NOMO-1 treated with DMSO at 0.1 percent for 48 hours (cell line): ENCODE results near the gene MECR.
A peak's percentile ranks its signal among the peaks of the same experiment; 100 is the strongest.

Source experiments
- DNase-seq: peaks from one replicate; lab custom pipeline; 2025; ENCODE audit not compliant: unreplicated experiment; lab: John Stamatoyannopoulos, UW

MECR gene, protein sequence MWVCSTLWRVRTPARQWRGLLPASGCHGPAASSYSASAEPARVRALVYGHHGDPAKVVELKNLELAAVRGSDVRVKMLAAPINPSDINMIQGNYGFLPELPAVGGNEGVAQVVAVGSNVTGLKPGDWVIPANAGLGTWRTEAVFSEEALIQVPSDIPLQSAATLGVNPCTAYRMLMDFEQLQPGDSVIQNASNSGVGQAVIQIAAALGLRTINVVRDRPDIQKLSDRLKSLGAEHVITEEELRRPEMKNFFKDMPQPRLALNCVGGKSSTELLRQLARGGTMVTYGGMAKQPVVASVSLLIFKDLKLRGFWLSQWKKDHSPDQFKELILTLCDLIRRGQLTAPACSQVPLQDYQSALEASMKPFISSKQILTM

DNA sequence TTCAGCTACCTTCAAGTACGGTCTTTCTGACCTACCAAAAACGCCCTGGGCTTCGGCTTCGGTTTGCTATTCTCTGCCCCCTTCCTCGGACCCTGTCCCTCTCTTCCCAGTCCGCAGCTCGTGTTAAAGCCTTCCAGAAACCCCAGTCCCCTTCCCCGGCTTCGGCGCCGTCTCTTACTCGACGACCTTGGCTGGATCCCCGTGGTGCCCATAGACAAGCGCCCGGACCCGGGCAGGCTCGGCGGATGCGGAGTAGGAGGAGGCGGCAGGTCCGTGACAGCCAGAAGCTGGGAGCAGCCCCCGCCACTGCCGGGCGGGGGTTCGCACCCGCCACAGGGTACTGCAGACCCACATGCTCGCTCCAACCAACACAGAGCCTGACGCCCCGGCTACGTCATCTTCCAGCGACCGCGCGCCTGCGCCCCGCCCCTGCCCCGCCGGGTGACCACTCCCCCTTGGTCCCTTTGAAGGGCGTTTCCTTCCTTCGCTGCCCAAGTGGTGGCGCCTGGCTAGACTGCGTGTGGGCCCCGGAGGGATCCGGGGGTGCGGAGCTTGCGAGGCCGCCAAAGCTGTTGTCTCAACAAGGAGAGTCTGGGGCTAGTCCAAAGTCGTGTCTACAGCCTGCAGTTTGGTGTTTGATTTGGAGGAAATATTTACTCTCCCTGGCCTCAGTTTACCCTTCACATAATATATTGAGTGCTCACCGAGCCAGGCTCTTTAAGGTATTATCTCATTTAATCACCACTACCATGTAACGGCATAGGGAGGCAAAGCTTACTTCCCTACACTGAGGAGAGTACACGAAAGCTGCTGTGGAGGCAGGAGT, at the start of gene MECR:
Gene MECR (minus strand): TSS at position 382 of the 826 bp plus-strand sequence. CDS start 28 bp downstream, at position 354.
- DNase-seq: peak; percentile 84

DNA sequence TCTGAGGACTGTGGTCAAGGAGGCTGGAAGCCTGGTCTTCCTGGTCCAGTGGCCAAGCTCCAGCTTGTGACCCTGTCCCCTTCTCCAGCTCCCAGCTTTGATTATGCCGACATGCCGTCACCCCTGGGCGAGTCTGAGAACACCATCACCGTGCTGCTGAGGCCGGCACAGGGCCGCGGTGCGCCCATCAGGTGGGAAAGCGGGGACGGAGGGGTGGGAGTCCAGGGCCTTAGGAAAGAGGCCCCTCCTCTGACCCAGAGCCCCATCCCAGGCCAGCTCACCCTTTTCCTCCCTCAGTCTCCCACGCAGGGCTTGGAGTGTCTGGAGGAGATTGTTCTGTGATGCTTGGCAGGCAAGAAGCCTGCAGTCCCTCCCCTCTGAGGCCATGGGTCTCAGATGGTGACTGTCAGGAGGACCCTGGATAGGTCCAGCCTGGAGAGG, 49.2 kb upstream of the MECR start:
- no peak for DNase-seq

DNA sequence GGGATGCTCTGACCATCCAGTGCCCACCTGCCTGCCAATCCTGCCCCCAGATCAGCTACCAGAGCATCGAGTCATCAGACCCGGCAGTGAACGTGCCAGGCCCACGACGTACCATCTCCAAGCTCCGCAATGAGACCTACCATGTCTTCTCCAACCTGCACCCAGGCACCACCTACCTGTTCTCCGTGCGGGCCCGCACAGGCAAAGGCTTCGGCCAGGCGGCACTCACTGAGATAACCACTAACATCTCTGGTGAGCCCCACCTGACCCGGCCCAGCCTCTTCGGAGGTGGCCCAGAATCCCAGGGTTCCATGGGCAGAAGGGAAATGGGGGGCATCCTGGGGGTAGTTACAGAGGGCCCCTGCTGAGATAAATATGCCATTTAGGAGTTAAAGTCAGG, 48.7 kb upstream of the MECR start:
- DNase-seq: no peak

DNA sequence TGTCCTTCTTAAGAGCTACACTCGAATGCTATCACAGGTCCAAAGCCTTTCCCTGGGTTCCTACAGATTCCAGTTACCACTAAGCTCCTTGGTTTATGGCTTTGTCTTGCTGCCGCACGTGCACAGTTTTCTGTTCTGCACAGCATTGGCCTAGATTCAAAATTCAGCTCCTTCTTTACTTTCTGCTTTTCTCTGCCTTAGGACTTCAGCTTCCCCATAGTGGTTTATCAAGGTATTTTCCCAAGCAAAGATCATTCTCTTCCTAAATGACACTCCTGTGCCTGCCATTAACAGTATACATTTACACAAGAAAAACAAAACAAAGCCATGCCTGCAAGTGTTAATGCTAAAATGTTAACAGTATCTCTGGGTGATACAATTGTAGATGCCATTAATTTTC, 47.4 kb upstream of the MECR start:
- no peak for DNase-seq

DNA sequence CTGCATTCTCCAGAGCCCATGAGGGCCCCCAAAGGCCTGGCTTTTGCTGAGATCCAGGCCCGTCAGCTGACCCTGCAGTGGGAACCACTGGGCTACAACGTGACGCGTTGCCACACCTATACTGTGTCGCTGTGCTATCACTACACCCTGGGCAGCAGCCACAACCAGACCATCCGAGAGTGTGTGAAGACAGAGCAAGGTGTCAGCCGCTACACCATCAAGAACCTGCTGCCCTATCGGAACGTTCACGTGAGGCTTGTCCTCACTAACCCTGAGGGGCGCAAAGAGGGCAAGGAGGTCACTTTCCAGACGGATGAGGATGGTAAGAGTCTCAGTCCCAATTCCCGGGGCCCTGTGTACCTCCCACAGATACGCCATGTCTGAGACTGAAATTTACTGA, 44.7 kb upstream of the MECR start:
- no peak for DNase-seq

DNA sequence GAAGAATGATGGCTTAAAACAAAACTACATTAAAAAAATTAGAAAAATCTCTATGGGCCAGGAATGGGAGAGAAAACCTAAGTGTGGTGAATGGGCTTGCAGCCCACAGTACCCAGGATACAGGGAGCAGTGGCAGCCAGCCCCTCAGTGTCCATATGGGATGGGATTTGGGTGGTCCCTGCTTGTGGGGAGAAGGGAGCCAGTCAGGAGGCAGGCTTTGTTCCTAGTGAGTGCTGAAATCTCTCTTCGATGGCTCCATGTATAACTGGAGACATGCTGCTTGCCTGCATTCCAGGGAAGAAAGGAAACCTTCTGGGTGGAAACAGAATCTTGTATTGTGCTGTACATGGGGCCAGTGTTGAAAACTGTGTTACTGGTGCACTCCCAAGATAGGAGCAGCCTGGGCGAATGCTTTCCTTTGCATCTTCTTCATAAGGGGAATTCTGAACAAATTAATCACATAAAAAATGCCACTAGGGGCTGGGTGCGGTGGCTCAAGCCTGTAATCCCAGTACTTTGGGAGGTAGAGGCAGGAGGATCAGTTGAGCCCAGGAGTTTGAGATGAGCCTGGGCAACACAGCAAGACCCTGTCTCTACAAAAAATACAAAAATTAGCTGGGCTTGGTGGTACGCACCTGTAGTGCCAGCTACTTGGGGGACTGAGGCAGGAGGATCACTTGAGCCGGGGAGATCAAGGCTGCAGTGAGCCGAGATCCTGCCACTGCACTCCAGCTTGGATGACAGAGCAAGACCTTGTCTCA, 41.6 kb upstream of the MECR start:
- DNase-seq: no peak

DNA sequence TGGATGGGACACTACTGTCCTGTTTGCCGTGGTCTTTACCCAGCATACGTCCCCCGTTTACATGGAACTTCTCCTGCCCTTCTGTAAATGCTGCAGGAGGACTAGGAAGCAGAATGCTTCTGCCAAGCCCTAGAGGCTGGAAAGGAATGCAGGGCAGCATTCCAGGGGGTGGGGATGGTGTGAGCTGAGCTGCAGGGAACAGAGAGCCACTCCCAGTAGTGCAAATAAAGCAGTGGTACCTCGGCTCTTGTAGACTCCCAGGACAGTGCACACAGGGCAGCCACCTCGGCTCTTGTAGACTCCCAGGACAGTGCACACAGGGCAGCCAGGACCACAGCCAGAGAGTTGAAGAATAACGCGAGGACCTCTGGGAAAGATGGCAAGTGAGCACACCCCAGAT, 41.0 kb upstream of the MECR start:
- no peak for DNase-seq

DNA sequence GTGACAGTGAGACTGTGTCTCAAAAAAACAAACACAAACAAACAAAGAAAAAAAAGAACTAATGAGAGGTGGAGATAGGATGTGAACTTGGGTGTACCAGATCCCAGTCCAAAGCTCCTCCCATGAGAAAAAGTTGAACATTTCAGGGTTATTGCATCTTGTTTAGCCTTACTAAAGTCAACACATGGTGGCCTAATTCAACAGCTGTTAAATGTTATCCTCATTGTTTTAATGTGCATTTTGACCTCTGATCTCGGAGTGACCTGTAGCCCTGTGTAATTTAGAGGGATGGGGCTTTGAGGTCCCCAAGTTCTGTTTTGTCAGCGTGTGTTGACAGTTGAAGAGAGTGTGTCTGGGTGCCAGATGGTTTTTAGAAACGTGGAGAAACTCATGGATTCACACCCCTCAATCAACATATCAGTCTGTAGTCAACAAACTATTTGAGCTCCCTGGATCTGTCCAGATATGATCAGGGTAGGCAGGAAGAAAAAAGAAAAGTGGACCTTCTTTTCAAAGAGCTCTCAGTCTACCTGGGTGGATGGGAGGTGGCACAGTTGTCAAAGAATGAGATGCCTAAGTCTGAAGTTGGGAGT, 40.3 kb upstream of the MECR start:
- no peak for DNase-seq

DNA sequence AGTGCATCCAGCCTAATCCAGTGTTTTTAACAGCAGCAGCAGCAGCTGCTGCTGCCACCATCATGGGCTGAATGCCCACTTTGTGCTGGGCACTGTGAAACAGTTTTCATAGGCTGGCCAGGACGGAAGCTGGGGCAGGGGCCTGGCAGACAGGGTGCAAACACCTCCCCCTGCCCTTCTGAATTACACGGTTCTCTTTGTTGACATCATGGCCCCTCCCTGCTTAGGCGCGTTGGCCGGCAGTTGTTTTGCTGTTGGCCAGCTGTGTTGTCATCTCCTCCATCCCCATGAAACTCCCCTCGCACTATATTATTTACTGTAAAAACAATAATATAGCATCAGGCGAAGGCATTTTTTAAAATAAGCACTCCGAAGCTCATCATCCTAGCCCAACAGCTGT, 38.6 kb upstream of the MECR start:
- no peak for DNase-seq

DNA sequence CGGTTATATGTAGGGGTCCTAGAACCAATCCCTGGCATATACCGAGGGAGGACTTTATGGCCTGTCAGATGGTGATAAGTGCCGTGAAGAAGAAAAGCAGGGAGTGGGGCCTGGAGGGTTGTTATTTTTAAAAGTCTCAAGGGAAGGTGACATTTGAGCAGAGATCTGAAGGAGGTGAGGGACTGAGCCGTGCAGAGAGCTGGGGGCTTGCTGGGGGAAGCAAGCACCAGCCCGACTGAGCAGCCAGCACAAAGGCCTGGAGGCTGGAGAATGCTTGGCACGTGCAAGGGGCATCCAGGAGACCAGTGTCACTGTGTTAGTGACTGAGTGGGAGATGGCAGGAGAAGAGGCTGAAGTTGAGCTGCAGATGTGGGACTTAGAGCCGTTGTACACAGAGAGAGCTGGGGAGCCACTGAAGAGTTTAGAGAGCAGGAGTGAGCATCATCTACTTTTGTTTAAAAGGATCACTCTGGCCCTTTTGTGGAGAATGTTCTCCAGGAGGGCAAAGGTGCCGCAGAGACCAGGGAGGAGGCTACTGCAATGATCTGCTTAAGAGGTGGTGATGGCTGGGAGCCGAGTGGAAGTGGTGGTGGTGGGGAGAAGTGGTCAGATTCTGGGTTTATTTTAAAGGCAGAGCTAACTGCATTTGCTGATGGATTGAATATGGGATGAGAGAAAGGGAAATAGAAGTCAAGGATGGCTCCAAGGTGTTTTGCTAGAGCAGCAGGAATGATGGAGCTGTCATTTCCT, 36.8 kb upstream of the MECR start:
- DNase-seq: no peak

DNA sequence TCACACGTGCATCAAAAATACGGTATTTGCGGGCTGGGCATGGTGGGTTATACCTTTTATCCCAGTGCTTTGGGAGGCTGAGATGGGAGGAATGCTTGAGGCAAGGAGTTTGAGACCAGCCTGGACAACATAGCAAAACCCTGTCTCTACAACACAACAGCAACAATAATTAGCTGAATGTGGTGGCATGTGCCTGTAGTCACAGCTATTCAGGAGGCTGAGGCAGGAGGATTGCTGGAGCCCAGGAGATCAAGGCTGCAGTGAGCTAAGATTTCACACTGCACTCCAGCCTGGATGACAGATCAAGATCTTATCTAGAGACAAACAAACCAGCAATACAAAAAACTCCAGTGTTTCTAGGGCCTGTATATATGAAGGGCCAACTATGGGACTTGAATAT, 36.2 kb upstream of the MECR start:
- DNase-seq: no peak

DNA sequence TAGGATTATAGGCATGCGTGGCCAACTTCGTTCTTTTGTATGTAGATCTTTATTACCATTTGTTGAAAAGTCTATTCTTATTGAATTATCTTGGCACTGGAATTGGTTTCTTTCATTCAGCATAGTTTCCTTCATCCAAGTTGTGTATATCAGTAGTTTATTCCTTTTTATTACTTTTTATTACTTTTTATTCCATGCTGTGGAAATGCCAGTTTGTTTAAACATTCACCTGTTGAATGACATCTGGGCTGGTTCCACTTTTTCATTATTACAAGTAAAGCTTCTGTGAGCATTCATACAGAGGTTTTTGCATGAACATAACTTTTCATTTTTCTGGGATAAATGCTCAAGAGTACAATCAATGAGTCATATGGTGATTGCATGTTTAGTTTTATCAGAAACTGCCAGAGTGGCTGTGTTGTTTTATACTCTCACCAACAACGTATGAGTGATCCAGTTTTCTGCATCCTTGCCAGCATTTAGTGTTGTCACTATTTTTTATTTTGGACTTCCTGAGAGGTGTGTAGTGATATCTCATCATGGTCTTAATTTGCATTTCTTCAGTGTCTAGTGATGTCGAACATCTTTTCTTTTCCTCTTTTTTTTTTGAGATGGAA, 34.1 kb upstream of the MECR start:
- DNase-seq: no peak

DNA sequence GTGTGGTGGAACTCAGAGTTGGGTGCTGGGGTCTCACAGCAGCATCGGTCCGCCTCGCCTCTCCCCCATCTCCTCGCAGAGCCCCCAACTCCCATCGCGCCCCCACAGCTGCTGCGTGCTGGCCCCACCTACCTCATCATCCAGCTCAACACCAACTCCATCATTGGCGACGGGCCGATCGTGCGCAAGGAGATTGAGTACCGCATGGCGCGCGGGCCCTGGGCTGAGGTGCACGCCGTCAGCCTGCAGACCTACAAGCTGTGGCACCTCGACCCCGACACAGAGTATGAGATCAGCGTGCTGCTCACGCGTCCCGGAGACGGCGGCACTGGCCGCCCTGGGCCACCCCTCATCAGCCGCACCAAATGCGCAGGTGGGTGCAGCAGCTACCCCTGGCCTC, 29.8 kb upstream of the MECR start:
- no peak for DNase-seq

DNA sequence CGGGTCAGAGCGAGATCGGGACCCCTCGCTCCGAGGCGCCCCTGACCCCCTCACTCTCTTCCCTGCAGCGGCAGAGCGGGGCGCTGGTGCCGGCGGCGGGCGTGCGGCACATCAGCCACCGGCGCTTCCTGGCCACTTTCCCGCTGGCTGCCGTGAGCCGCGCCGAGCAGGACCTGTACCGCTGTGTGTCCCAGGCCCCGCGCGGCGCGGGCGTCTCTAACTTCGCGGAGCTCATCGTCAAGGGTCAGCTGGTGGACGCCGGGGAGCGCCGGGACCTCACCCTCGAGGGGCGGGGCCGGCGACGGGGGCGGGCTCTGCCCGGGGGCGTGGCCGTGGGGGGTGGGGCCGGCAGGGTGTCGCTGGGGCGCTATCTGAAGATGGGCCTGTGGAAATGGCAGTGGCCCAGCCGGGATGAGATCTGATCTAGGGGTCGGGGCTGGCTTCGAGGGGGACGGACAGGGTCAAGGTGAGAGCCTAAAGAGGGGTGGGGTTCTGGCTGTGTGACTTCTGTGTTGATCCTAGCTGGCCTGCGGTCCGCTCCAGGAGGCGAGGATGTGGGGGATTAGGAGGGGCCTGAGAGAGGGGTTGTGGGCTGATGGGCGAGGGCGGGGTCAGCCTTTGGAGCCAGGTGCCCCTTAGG, 29.2 kb upstream of the MECR start:
- DNase-seq: no peak

DNA sequence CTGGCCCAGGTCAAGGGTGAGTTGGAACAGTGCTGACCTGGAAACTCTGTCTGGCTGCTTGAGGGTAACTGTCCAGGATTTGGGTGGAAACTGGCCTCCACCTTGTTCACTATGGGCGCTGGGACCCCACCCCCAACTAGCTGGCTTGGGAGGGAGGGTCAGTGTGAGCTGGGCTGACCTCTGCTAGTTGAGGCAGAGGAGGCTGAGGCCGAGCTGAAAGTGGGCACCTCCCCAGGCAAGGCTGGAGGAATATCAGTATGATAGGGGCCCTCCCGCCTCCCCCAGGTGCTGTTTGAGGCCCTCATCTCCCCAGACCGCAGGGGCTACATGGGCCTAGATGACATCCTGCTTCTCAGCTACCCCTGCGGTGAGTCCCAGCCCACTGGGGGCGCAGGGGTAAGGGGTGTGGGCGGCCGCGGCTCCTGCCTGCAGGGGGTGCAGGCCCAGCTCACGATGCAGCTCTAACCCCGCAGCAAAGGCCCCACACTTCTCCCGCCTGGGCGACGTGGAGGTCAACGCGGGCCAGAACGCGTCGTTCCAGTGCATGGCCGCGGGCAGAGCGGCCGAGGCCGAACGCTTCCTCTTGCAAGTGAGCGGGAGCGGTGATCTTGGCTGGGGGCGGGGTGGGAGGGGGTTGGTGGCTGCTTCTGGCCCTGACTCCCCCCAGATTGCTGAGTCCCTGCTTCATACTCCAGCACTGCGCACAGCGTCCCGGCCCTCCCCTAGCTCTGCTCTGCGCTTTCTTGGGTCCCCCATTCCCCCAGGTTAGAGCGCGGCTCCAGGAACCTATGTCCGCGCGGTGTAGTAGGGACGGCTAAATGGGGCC, 28.5 kb upstream of the MECR start:
- no peak for DNase-seq

DNA sequence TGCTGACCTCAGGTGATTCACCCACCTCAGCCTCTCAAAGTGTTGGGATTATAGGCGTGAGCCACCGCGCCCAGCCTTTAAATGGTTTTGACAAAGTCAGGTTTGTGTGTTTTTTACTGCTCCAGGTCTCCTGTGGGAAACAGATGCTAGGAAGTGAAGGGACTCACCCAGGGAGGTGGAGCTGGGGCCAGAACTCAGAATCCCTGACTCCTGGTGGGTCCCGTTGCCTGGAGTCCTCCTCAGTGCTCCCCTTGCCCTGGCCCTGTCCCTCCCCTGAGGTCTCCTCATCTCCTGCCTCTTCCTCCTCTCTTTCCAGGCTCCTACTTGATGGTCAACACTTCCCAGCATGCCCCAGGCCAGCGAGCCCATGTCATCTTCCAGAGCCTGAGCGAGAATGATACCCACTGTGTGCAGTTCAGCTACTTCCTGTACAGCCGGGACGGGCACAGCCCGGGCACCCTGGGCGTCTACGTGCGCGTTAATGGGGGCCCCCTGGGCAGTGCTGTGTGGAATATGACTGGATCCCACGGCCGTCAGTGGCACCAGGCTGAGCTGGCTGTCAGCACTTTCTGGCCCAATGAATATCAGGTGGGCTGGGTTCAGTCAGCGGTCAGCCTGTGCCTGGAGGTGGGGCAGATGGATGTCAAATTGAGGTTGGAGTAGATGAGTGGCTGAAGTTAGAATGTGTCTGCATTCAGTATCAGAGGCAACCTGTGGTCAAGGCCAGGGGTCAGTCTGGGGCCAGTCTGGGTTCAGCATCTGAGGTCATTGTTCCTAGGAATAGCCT, 27.6 kb upstream of the MECR start:
- no peak for DNase-seq

DNA sequence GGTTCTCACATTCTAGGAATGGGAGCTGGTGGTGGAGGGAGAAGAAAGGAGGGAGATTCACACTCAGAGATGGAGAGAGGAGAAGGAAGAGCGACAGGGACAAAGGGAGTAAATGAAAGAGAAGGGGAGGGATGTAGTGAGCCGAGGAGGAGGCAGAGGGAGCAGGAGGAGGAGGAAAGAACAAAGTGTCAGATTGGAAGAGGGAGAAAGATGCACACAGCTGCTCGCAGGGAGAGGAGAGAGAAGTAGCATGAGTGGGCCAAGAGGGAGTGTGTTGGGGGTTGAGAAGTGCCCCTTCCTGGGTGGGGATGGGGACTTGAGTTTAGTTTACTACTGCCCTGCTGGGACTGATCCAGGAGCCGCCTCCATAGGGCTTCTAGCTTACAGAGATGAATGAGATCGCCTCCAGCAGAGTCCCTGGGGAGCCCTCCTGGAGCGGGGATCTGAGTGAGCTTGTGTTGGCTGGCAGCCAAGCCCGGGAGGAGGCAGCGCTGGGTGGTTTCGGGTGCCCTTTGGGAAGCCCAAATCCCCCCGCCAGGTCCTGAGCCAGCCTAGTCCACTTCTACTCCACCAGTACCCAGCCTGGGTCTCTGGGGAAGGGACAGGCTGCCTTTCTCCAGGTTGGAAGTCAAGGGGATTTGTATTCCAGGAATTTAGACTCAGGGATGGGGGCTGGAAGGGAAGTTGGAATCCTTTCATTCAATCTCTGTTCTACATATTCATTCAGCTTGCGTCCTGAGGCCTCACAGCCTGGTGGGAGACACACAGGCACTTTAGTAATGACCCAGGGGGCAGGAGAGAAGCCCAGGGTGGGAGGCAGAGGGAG, 26.5 kb upstream of the MECR start:
- no peak for DNase-seq
